Coronary artery (tissue), 2 donors: ENCODE data around the gene KIRREL3.

Source experiments
- DNase-seq: peaks from one replicate; pipeline ENCODE4 v3.0.0-alpha.2; 2017; ENCODE audit warnings: low spot score
- H3K27ac ChIP-seq, 2 donors: fragments of 200-600 bp; sonication (generic); one replicate each; pipeline ENCODE4 v1.5.1; 2016 to 2019
- H3K4me3 ChIP-seq: fragments of 200-600 bp; sonication (generic); 2 replicates; pipeline ENCODE4 v1.5.1; 2016; ENCODE audit warnings: mild to moderate bottlenecking, moderate library complexity
- TF ChIP-seq, protein P1 (sequence below): fragments of 200-600 bp; sonication (generic); IDR thresholded peaks from one replicate; pipeline ENCODE4 v1.5.1; 2019; ENCODE audit warnings: antibody characterized with exemption

KIRREL3 gene

GRCh38 chr11:126409620-126409985 lies 591.0 kb downstream of the KIRREL3 start:
- TF ChIP-seq, protein P1, sequence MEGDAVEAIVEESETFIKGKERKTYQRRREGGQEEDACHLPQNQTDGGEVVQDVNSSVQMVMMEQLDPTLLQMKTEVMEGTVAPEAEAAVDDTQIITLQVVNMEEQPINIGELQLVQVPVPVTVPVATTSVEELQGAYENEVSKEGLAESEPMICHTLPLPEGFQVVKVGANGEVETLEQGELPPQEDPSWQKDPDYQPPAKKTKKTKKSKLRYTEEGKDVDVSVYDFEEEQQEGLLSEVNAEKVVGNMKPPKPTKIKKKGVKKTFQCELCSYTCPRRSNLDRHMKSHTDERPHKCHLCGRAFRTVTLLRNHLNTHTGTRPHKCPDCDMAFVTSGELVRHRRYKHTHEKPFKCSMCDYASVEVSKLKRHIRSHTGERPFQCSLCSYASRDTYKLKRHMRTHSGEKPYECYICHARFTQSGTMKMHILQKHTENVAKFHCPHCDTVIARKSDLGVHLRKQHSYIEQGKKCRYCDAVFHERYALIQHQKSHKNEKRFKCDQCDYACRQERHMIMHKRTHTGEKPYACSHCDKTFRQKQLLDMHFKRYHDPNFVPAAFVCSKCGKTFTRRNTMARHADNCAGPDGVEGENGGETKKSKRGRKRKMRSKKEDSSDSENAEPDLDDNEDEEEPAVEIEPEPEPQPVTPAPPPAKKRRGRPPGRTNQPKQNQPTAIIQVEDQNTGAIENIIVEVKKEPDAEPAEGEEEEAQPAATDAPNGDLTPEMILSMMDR = no peak
- Histone ChIP-seq H3K27ac (peak overlapping the region in 1 of 2 donors; percentile 78), H3K4me3 (no peak overlapping the region)
- no peak for DNase-seq

- TF ChIP-seq, protein P1 = no peak
- no peak overlapping the region for H3K4me3 ChIP-seq
- peak overlapping the region in 1 of 2 donors; percentile 78 for H3K27ac ChIP-seq
- no peak for DNase-seq
These were observed 591.5 kb downstream of the KIRREL3 start for GRCh38 chr11:126408901-126409619.

GRCh38 chr11:126408496-126408895 lies 592.1 kb downstream of the KIRREL3 start:
- no peak overlapping the region for H3K27ac ChIP-seq
- no peak for DNase-seq
- TF ChIP-seq, protein P1 = no peak
- H3K4me3 ChIP-seq = no peak overlapping the region

DNA sequence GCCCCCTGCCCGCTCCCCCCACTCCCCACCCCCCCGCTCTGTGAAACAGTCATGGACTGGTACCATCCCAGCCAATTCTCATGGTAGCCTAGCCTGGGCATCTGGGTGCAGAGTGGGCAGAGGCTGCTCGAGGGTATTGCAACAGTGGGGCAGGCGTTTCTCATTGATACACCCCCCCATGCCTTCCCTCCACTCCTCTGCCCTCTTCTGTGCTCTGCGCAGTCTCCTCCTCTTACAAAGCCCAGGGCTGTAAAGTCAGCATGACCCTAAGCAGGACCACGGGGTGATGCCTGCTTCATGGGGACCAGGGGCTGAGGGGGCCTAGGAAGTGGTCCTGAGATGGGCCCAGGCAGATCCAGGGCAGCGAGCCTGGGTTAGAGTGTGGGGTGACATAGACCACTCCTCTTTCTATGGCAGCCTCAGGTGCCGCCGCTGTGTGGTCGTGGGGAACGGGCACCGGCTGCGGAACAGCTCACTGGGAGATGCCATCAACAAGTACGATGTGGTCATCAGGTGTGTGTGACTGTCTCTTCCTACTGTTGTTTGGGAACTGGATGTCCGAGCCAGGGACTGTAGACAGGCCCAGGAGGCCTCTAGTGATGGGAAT lies 592.8 kb downstream of the KIRREL3 start:
- no peak overlapping the region for H3K4me3 ChIP-seq
- peak overlapping the region in 1 of 2 donors; percentile 6 for H3K27ac ChIP-seq
- TF ChIP-seq, protein P1 = no peak
- DNase-seq = no peak

- TF ChIP-seq, protein P1 = no peak
- H3K27ac ChIP-seq = peak overlapping the region in 1 of 2 donors; percentile 17
- no peak overlapping the region for H3K4me3 ChIP-seq
- no peak for DNase-seq
These were observed 593.5 kb downstream of the KIRREL3 start for GRCh38 chr11:126407101-126407521.

- no peak for DNase-seq
- H3K4me3 ChIP-seq = no peak overlapping the region
- TF ChIP-seq, protein P1 = no peak
- peak overlapping the region in 1 of 2 donors; percentile 9 for H3K27ac ChIP-seq
These were observed 594.2 kb downstream of the KIRREL3 start for GRCh38 chr11:126406368-126406767.

DNA sequence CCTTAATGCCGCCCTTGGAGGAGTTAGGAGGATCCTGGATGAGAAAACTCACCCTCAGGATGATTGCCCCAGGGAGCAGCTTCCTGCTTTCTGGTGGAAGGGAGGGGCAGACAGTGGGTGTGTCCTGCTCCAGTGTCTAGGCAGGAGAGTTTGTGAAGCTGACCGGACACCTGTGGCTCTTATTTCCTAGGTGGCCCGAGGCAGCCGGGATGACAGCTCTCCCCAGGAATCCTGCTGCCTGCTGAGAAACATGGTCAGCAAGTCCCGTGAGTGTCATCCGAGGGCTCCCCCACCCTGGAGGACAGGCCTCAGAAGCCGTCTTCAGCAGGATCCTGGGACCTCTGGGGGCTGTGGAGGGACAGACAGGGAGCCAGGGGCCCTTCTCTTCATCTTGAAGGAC lies 594.7 kb downstream of the KIRREL3 start:
- DNase-seq = no peak
- no peak overlapping the region for H3K4me3 ChIP-seq
- TF ChIP-seq, protein P1 = no peak
- peak overlapping the region in 1 of 2 donors; percentile 24 for H3K27ac ChIP-seq
